KMS-11 (cell line): ENCODE measurements around the gene CDC14B.

Experiments used
- H2AFZ ChIP-seq: fragments of 200-600 bp; sonication (generic); 2 replicates; pipeline ENCODE4 v1.6.1; 2016; ENCODE audit warnings: antibody characterized with exemption, mixed run types, low read depth
- H3K27ac ChIP-seq: fragments of 200-600 bp; sonication (generic); 2 replicates; pipeline ENCODE4 v1.6.1; 2016; ENCODE audit warnings: mild to moderate bottlenecking, mixed run types
- H3K27me3 ChIP-seq: fragments of 200-600 bp; sonication (generic); 2 replicates; pipeline ENCODE4 v1.6.1; 2017; ENCODE audit warnings: mild to moderate bottlenecking, low read depth, mixed run types, moderate library complexity; ENCODE audit not compliant: insufficient read depth
- H3K36me3 ChIP-seq: fragments of 200-600 bp; sonication (generic); 2 replicates; pipeline ENCODE4 v1.6.1; 2017; ENCODE audit warnings: mild to moderate bottlenecking, mixed run types; ENCODE audit not compliant: insufficient read depth
- H3K4me1 ChIP-seq: fragments of 200-600 bp; sonication (generic); 2 replicates; pipeline ENCODE4 v1.6.1; 2016; ENCODE audit warnings: mild to moderate bottlenecking, low read depth, mixed run types; ENCODE audit not compliant: poor library complexity, severe bottlenecking
- H3K4me2 ChIP-seq: fragments of 200-600 bp; sonication (generic); 2 replicates; pipeline ENCODE4 v1.7.0; 2016; ENCODE audit warnings: mild to moderate bottlenecking, mixed run types
- H3K4me3 ChIP-seq: fragments of 200-600 bp; sonication (generic); IDR thresholded peaks from 2 replicates; pipeline ENCODE4 v1.6.1; 2017; ENCODE audit warnings: low read depth, low read length, mixed read lengths; ENCODE audit not compliant: insufficient read depth
- H3K79me2 ChIP-seq: fragments of 200-600 bp; sonication (generic); 2 replicates; pipeline ENCODE4 v1.6.1; 2016; ENCODE audit warnings: low read depth, mixed run types; ENCODE audit not compliant: insufficient read depth
- H3K9ac ChIP-seq: fragments of 200-600 bp; sonication (generic); 2 replicates; pipeline ENCODE4 v1.6.1; 2016; ENCODE audit warnings: mild to moderate bottlenecking, mixed run types
- H4K20me1 ChIP-seq: fragments of 200-600 bp; sonication (generic); 2 replicates; pipeline ENCODE4 v1.6.1; 2016; ENCODE audit warnings: mild to moderate bottlenecking, mixed run types; ENCODE audit not compliant: insufficient read depth
- TF ChIP-seq, protein P1 (sequence below): fragments of 200-600 bp; sonication (generic); conservative IDR thresholded peaks from 2 replicates; pipeline ENCODE4 v1.6.1; 2017; ENCODE audit warnings: low read depth, mild to moderate bottlenecking, antibody characterized with exemption, low read length, moderate library complexity, mixed read lengths

The CDC14B gene

GRCh38 chr9:96512240-96512639 lies 107.4 kb downstream of the CDC14B start:
- H3K4me3 ChIP-seq: no peak overlapping the region
- H3K36me3 ChIP-seq: no peaks in the 10 kb centered on the region
- H3K79me2 ChIP-seq: no peaks in the 10 kb centered on the region
- H2AFZ ChIP-seq: no peak overlapping the region
- TF ChIP-seq, protein P1, sequence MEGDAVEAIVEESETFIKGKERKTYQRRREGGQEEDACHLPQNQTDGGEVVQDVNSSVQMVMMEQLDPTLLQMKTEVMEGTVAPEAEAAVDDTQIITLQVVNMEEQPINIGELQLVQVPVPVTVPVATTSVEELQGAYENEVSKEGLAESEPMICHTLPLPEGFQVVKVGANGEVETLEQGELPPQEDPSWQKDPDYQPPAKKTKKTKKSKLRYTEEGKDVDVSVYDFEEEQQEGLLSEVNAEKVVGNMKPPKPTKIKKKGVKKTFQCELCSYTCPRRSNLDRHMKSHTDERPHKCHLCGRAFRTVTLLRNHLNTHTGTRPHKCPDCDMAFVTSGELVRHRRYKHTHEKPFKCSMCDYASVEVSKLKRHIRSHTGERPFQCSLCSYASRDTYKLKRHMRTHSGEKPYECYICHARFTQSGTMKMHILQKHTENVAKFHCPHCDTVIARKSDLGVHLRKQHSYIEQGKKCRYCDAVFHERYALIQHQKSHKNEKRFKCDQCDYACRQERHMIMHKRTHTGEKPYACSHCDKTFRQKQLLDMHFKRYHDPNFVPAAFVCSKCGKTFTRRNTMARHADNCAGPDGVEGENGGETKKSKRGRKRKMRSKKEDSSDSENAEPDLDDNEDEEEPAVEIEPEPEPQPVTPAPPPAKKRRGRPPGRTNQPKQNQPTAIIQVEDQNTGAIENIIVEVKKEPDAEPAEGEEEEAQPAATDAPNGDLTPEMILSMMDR: no peak
- H4K20me1 ChIP-seq: no peaks in the 10 kb centered on the region
- peaks cover 15% of the 10 kb centered on the region for H3K4me1 ChIP-seq
- H3K27ac ChIP-seq: no peak overlapping the region
- no peak overlapping the region for H3K4me2 ChIP-seq
- no peak overlapping the region for H3K9ac ChIP-seq
- H3K27me3 ChIP-seq: no peaks in the 10 kb centered on the region

DNA sequence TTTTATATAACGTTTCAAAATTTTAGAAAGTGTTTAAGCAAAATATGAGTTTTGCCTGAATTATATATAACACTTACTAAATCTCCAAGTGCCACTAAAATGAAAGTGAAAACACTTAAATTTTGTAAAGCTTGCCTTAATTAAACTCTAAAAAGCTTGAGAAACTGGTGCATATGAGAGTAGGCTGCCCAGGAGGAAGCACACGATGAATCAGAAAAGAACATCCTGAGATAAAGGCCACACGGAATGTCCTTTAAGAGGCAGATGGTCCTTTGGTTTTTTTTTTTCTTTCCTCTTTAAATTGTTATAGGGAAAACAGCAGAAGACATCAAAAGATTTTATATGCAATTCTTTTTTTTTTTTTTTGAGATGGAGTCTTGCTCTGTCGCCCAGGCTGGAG lies 109.4 kb downstream of the CDC14B start:
- Histone ChIP-seq H3K4me2 (peak overlapping the region; percentile 31; the same call in 1 of the 2 replicates), H3K9ac (peak overlapping the region; percentile 4; the same call in 1 of the 2 replicates), H3K4me1 (peaks cover 15% of the 10 kb centered on the region), H3K27ac (peak overlapping the region; percentile 29; the same call in 1 of the 2 replicates), H2AFZ (0 out of 2 replicates have a peak overlapping the region, but pooled peaks have one; percentile 20), H3K79me2 (no peaks in the 10 kb centered on the region), H3K4me3 (no peak overlapping the region), H3K36me3 (no peaks in the 10 kb centered on the region), H3K27me3 (no peaks in the 10 kb centered on the region), H4K20me1 (no peaks in the 10 kb centered on the region)
- TF ChIP-seq, protein P1: no peak

- Histone ChIP-seq H3K79me2 (no peaks in the 10 kb centered on the region), H2AFZ (0 out of 2 replicates have a peak overlapping the region, but pooled peaks have one; percentile 20), H3K4me1 (peaks cover 15% of the 10 kb centered on the region), H3K36me3 (no peaks in the 10 kb centered on the region), H3K27me3 (no peaks in the 10 kb centered on the region), H3K4me3 (no peak overlapping the region), H3K4me2 (peak overlapping the region; percentile 31; the same call in 1 of the 2 replicates), H4K20me1 (no peaks in the 10 kb centered on the region), H3K27ac (peak overlapping the region; percentile 29; the same call in 1 of the 2 replicates), H3K9ac (peak overlapping the region; percentile 4; the same call in 1 of the 2 replicates)
- TF ChIP-seq, protein P1: no peak
Observed at GRCh38 chr9:96509848-96510247, 109.8 kb downstream of the CDC14B start.

- Histone ChIP-seq H3K27me3 (no peaks in the 10 kb centered on the region), H3K4me3 (no peak overlapping the region), H3K4me1 (peaks cover 15% of the 10 kb centered on the region), H4K20me1 (no peaks in the 10 kb centered on the region), H2AFZ (no peak overlapping the region), H3K9ac (no peak overlapping the region), H3K4me2 (no peak overlapping the region), H3K36me3 (no peaks in the 10 kb centered on the region), H3K79me2 (no peaks in the 10 kb centered on the region), H3K27ac (no peak overlapping the region)
- TF ChIP-seq, protein P1: no peak
Observed at GRCh38 chr9:96509026-96509425, 110.6 kb downstream of the CDC14B start.
